Keratinocyte (primary cell): ENCODE measurements around the gene RHOU.

Experiments used
- EZH2 ChIP-seq: IDR thresholded peaks from one replicate; pipeline ENCODE4 v1.6.1; 2012; ENCODE audit warnings: inconsistent platforms, mild to moderate bottlenecking, low read length, moderate library complexity
- TF ChIP-seq, protein P1 (sequence below), 3 experiments: IDR thresholded peaks in 1 of 3; conservative IDR thresholded peaks in 1 of 3; optimal IDR thresholded peaks in 1 of 3; 2 replicates in 2 of 3; 3 replicates in 1 of 3; pipeline versions ENCODE3 to v1.5.1; 2011; ENCODE audit warnings: low read length in 3 of 3, mild to moderate bottlenecking in 3 of 3, moderate library complexity in 2 of 3, control low read depth in 1 of 3, inconsistent platforms in 1 of 3; ENCODE audit not compliant: insufficient read depth in 2 of 3; ENCODE audit errors: extremely low read depth in 1 of 3

GRCh38 chr1:228691926-228692325, 43.4 kb upstream of the RHOU start:
- TF ChIP-seq, protein P1, sequence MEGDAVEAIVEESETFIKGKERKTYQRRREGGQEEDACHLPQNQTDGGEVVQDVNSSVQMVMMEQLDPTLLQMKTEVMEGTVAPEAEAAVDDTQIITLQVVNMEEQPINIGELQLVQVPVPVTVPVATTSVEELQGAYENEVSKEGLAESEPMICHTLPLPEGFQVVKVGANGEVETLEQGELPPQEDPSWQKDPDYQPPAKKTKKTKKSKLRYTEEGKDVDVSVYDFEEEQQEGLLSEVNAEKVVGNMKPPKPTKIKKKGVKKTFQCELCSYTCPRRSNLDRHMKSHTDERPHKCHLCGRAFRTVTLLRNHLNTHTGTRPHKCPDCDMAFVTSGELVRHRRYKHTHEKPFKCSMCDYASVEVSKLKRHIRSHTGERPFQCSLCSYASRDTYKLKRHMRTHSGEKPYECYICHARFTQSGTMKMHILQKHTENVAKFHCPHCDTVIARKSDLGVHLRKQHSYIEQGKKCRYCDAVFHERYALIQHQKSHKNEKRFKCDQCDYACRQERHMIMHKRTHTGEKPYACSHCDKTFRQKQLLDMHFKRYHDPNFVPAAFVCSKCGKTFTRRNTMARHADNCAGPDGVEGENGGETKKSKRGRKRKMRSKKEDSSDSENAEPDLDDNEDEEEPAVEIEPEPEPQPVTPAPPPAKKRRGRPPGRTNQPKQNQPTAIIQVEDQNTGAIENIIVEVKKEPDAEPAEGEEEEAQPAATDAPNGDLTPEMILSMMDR (optimal IDR thresholded peaks at IDR 0.05 in 1 of 3, IDR thresholded peaks at IDR 0.05 in 1 of 3, conservative IDR thresholded peaks at IDR 0.05 in 1 of 3; ENCODE audit: extremely low read depth in 1 of 3, insufficient read depth in 2 of 3, low read length in 3 of 3): peak in 2 of 3 experiments; percentile 7 to 46
- no peak for TF ChIP-seq EZH2
